AG04450 (cell line): ENCODE data around the gene SCYL1. TPM values are rescaled to one million over a fixed set of nuclear protein-coding genes. Genes with fewer than 3 reads are reported as not detected.
A peak's percentile ranks its signal among the peaks of the same experiment; 100 is the strongest.

Experiments used
- CTCF ChIA-PET: fragments of 300-600, 350-600 bp; formaldehyde crosslinking; extraction: SDS; loops from one replicate; lab custom pipeline; 2022; ENCODE audit warnings: antibody characterized with exemption, inconsistent platforms; lab: Charles Lee
- POLR2A ChIA-PET: fragments of 350-600 bp; formaldehyde crosslinking; extraction: SDS; loops from one replicate; lab custom pipeline; 2021; ENCODE audit warnings: antibody characterized with exemption, inconsistent platforms; lab: Yijun Ruan, JAX
- DNase-seq: peaks from one replicate; pipeline ENCODE4 v3.0.0-alpha.2; 2011; ENCODE audit warnings: low read depth, low spot score
- H3K27ac ChIP-seq: one replicate; pipeline ENCODE4 v1.5.1; 2012; ENCODE audit warnings: low read depth, low read length, control low read depth
- H3K27me3 ChIP-seq: one replicate; pipeline ENCODE4 v1.6.0; 2012; ENCODE audit warnings: low read length; ENCODE audit not compliant: control insufficient read depth, insufficient read depth
- H3K4me3 ChIP-seq: 2 replicates; pipeline ENCODE4 v1.5.1; 2011; ENCODE audit warnings: mild to moderate bottlenecking, low read depth, low read length, control low read depth
- H3K9me3 ChIP-seq: 2 replicates; pipeline ENCODE4 v1.5.1; 2012; ENCODE audit warnings: low read length; ENCODE audit not compliant: control insufficient read depth, insufficient read depth
- polyA plus RNA-seq: library from polyadenylated mRNA; depleted of rRNA; stranded (reverse); fragments of >200 nt; gene quantifications from 2 replicates; pipeline ENCODE4 v1.2.3, GENCODE V29; 2011
- TF ChIP-seq, protein P1 (sequence below): IDR thresholded peaks from 2 replicates; pipeline ENCODE4 v1.5.1; 2011; ENCODE audit warnings: low read depth, low read length, control low read depth, inconsistent platforms

Gene SCYL1
- polyA plus RNA-seq, 1 experiment, result 60.9 TPM

- H3K27me3 ChIP-seq, result no peaks in the 10 kb centered on the region
- H3K27ac ChIP-seq, result peak overlapping the region; percentile 97
- no peaks in the 10 kb centered on the region; the same call in 1 of the 2 replicates for H3K9me3 ChIP-seq
- peak overlapping the region; percentile 97 for H3K4me3 ChIP-seq
- no peak for DNase-seq
- ChIA-PET POLR2A (interaction anchor here (1.0 to 21.9 kb wide), 6 partner anchors 11 to 79 kb away, joined by 3 to 999 read pairs (median 282); partner anchors contain the start of gene NEAT1), CTCF (no interaction called here)
- TF ChIP-seq, protein P1, sequence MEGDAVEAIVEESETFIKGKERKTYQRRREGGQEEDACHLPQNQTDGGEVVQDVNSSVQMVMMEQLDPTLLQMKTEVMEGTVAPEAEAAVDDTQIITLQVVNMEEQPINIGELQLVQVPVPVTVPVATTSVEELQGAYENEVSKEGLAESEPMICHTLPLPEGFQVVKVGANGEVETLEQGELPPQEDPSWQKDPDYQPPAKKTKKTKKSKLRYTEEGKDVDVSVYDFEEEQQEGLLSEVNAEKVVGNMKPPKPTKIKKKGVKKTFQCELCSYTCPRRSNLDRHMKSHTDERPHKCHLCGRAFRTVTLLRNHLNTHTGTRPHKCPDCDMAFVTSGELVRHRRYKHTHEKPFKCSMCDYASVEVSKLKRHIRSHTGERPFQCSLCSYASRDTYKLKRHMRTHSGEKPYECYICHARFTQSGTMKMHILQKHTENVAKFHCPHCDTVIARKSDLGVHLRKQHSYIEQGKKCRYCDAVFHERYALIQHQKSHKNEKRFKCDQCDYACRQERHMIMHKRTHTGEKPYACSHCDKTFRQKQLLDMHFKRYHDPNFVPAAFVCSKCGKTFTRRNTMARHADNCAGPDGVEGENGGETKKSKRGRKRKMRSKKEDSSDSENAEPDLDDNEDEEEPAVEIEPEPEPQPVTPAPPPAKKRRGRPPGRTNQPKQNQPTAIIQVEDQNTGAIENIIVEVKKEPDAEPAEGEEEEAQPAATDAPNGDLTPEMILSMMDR, result no peak
Measured at GRCh38 chr11:65501186-65501471, 23.8 kb upstream of the SCYL1 start.

DNA sequence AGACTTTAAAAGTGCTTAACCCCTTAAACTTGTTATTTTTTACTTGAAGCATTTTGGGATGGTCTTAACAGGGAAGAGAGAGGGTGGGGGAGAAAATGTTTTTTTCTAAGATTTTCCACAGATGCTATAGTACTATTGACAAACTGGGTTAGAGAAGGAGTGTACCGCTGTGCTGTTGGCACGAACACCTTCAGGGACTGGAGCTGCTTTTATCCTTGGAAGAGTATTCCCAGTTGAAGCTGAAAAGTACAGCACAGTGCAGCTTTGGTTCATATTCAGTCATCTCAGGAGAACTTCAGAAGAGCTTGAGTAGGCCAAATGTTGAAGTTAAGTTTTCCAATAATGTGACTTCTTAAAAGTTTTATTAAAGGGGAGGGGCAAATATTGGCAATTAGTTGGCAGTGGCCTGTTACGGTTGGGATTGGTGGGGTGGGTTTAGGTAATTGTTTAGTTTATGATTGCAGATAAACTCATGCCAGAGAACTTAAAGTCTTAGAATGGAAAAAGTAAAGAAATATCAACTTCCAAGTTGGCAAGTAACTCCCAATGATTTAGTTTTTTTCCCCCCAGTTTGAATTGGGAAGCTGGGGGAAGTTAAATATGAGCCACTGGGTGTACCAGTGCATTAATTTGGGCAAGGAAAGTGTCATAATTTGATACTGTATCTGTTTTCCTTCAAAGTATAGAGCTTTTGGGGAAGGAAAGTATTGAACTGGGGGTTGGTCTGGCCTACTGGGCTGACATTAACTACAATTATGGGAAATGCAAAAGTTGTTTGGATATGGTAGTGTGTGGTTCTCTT is 23.2 kb upstream of the SCYL1 start:
- DNase-seq, result no peak

DNA sequence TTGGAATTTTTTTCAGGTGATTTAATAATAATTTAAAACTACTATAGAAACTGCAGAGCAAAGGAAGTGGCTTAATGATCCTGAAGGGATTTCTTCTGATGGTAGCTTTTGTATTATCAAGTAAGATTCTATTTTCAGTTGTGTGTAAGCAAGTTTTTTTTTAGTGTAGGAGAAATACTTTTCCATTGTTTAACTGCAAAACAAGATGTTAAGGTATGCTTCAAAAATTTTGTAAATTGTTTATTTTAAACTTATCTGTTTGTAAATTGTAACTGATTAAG is 22.7 kb upstream of the SCYL1 start:
- no peaks in the 10 kb centered on the region for H3K27me3 ChIP-seq
- H3K9me3 ChIP-seq, result no peaks in the 10 kb centered on the region; the same call in 1 of the 2 replicates
- ChIA-PET POLR2A (interaction anchor here (0.5 to 21.9 kb wide), 11 partner anchors 13 to 121 kb away, joined by 3 to 999 read pairs (median 3); partner anchors contain the start of gene NEAT1), CTCF (interaction anchor here (1.1 kb wide), 1 partner anchor 86 kb away, joined by 4 read pairs; no protein-coding TSS in a partner anchor)
- DNase-seq, result no peak
- H3K27ac ChIP-seq, result no peak overlapping the region
- H3K4me3 ChIP-seq, result peak overlapping the region; percentile 97
- TF ChIP-seq, protein P1, result no peak

More for the DNA sequence above, 23.2 kb upstream of the SCYL1 start:
- CTCF ChIA-PET, result interaction anchor here (1.1 kb wide), 1 partner anchor 85 kb away, joined by 4 read pairs; no protein-coding TSS in a partner anchor
- H3K4me3 ChIP-seq, result peak overlapping the region; percentile 97
- H3K9me3 ChIP-seq, result no peaks in the 10 kb centered on the region; the same call in 1 of the 2 replicates
- H3K27ac ChIP-seq, result peak overlapping the region; percentile 97
- POLR2A ChIA-PET, result interaction anchor here (0.5 to 21.9 kb wide), 12 partner anchors 12 to 120 kb away, joined by 3 to 999 read pairs (median 3); partner anchors contain the start of gene NEAT1
- TF ChIP-seq, protein P1, result no peak
- H3K27me3 ChIP-seq, result no peaks in the 10 kb centered on the region

DNA sequence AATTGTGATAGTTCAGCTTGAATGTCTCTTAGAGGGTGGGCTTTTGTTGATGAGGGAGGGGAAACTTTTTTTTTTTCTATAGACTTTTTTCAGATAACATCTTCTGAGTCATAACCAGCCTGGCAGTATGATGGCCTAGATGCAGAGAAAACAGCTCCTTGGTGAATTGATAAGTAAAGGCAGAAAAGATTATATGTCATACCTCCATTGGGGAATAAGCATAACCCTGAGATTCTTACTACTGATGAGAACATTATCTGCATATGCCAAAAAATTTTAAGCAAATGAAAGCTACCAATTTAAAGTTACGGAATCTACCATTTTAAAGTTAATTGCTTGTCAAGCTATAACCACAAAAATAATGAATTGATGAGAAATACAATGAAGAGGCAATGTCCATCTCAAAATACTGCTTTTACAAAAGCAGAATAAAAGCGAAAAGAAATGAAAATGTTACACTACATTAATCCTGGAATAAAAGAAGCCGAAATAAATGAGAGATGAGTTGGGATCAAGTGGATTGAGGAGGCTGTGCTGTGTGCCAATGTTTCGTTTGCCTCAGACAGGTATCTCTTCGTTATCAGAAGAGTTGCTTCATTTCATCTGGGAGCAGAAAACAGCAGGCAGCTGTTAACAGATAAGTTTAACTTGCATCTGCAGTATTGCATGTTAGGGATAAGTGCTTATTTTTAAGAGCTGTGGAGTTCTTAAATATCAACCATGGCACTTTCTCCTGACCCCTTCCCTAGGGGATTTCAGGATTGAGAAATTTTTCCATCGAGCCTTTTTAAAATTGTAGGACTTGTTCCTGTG is 22.1 kb upstream of the SCYL1 start:
- Histone ChIP-seq H3K4me3 (peak overlapping the region; percentile 97), H3K27ac (peak overlapping the region; percentile 25), H3K27me3 (no peaks in the 10 kb centered on the region), H3K9me3 (no peaks in the 10 kb centered on the region; the same call in 1 of the 2 replicates)
- CTCF ChIA-PET, result interaction anchor here (1.1 kb wide), 1 partner anchor 86 kb away, joined by 4 read pairs; no protein-coding TSS in a partner anchor
- DNase-seq, result no peak
- POLR2A ChIA-PET, result interaction anchor here (0.5 to 21.9 kb wide), 11 partner anchors 13 to 80 kb away, joined by 3 to 999 read pairs (median 3); partner anchors contain the start of gene NEAT1
- TF ChIP-seq, protein P1, result no peak
